Measurements from ENCODE around the gene ERICH6B.

DNA sequence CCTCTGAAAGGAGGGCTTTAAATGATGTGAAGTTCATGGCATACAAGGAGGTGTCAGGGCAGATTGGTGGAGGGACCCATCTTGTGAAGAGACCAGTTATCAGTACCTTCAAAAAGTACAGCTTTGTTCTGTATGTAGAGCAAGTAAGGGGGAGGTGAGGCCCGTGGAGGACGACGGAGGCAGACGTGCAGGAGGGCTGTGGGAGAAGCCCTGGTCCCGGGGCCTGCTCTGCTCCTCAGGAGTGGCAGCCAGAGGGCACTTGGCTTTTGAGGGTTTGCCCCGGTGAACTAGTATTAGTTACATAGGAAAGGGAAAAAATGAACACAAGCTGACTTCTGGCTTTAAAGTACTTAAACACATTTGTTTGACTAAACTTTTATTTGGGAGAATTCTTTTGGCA is 108.7 kb downstream of the ERICH6B start:
- TF ChIP-seq, protein P1, sequence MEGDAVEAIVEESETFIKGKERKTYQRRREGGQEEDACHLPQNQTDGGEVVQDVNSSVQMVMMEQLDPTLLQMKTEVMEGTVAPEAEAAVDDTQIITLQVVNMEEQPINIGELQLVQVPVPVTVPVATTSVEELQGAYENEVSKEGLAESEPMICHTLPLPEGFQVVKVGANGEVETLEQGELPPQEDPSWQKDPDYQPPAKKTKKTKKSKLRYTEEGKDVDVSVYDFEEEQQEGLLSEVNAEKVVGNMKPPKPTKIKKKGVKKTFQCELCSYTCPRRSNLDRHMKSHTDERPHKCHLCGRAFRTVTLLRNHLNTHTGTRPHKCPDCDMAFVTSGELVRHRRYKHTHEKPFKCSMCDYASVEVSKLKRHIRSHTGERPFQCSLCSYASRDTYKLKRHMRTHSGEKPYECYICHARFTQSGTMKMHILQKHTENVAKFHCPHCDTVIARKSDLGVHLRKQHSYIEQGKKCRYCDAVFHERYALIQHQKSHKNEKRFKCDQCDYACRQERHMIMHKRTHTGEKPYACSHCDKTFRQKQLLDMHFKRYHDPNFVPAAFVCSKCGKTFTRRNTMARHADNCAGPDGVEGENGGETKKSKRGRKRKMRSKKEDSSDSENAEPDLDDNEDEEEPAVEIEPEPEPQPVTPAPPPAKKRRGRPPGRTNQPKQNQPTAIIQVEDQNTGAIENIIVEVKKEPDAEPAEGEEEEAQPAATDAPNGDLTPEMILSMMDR (conservative IDR thresholded peaks at IDR 0.05 in 1 of 2, IDR thresholded peaks at IDR 0.05 in 1 of 2; ENCODE audit: extremely low read depth in 1 of 2, insufficient read depth in 1 of 2, low read depth in 1 of 2, low read length in 2 of 2), result no peak
- no peak for TF ChIP-seq EZH2 (IDR thresholded peaks at IDR 0.05; ENCODE audit: borderline replicate concordance, low read length)
